Tibial nerve (tissue), 3 donors: ENCODE data around the gene MYO1G.

Experiments
- POLR2A ChIP-seq, 2 donors: fragments of 450-650 bp; IDR thresholded peaks; one replicate each; pipeline ENCODE4 v1.6.1; 2017; ENCODE audit warnings: antibody characterized with exemption in 2 of 2, mild to moderate bottlenecking in 2 of 2, moderate library complexity in 2 of 2
- TF ChIP-seq, protein P1 (sequence below), 5 experiments: fragments of 200-600 bp in 3 of 5; fragments of 450-650 bp in 2 of 5; sonication (generic) in 3 of 5; IDR thresholded peaks; one replicate each; pipeline ENCODE4 v1.5.1; 2016 to 2019; ENCODE audit warnings: antibody characterized with exemption in 5 of 5, mild to moderate bottlenecking in 3 of 5, moderate library complexity in 2 of 5

DNA sequence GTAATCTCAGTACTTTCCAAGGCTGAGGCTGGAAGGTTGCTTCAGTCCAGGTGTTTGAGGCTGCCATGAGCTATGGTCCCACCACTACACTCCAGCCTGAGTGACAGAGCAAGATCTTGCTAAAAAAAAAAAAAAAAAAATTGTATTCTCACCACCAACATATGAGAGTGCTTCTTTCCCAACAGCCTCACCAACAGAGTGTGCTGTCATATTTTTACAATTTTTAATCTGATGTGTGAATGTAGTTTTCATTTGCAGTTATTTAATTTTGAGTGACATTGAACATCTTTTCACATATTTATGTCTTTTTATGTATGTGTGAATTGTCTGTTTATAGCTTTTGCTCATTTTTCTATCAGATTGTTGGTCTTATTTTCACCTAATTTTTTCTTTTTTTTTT lies 35.2 kb downstream of the MYO1G start:
- TF ChIP-seq, protein P1, sequence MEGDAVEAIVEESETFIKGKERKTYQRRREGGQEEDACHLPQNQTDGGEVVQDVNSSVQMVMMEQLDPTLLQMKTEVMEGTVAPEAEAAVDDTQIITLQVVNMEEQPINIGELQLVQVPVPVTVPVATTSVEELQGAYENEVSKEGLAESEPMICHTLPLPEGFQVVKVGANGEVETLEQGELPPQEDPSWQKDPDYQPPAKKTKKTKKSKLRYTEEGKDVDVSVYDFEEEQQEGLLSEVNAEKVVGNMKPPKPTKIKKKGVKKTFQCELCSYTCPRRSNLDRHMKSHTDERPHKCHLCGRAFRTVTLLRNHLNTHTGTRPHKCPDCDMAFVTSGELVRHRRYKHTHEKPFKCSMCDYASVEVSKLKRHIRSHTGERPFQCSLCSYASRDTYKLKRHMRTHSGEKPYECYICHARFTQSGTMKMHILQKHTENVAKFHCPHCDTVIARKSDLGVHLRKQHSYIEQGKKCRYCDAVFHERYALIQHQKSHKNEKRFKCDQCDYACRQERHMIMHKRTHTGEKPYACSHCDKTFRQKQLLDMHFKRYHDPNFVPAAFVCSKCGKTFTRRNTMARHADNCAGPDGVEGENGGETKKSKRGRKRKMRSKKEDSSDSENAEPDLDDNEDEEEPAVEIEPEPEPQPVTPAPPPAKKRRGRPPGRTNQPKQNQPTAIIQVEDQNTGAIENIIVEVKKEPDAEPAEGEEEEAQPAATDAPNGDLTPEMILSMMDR (IDR thresholded peaks at IDR 0.05): no peak
- no peak for TF ChIP-seq POLR2A (IDR thresholded peaks at IDR 0.05)
